Measurements from ENCODE around the gene MGLL.

DNA sequence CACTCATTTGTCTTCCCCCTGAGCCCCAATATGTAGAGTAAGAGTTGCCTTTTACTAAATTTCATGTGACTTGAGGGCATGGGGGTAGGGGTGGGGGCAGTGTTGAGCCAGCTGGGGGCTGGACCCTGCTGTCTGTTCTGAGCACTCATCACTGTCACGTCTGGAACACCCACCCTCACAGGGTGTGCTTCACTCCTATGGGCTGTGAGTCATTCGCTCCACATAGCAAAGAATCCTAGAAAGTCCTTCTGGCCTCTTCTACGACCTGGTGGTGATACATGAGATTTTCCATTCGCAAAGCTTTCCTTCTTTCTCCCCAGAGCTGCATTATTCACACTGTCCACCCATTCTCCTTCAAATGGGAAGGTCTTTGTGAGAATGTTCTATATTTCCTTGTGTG, 43.6 kb upstream of the MGLL start:
- TF ChIP-seq, protein P1, sequence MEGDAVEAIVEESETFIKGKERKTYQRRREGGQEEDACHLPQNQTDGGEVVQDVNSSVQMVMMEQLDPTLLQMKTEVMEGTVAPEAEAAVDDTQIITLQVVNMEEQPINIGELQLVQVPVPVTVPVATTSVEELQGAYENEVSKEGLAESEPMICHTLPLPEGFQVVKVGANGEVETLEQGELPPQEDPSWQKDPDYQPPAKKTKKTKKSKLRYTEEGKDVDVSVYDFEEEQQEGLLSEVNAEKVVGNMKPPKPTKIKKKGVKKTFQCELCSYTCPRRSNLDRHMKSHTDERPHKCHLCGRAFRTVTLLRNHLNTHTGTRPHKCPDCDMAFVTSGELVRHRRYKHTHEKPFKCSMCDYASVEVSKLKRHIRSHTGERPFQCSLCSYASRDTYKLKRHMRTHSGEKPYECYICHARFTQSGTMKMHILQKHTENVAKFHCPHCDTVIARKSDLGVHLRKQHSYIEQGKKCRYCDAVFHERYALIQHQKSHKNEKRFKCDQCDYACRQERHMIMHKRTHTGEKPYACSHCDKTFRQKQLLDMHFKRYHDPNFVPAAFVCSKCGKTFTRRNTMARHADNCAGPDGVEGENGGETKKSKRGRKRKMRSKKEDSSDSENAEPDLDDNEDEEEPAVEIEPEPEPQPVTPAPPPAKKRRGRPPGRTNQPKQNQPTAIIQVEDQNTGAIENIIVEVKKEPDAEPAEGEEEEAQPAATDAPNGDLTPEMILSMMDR (IDR thresholded peaks at IDR 0.05; ENCODE audit: low read depth, low read length), result no peak
- no peak for TF ChIP-seq EZH2phosphoT487 (IDR thresholded peaks at IDR 0.05; ENCODE audit: low read depth)

Data from OCI-LY3 (cell line).